KBM-7 (cell line): ENCODE measurements around the gene GNS.

ENCODE experiments used
- DNase-seq: peaks from one replicate; pipeline ENCODE4 v3.0.0-alpha.2; 2015
- in situ Hi-C: fragments of 300-500 bp; cut with MboI; formaldehyde crosslinking; loops from 2 replicates; pipeline ENCODE4 v1.14.3; 2020; ENCODE audit warnings: low sequenced_read_pairs, low pct_unique_long_range_greater_than_20kb, mixed read lengths

GNS gene

DNA sequence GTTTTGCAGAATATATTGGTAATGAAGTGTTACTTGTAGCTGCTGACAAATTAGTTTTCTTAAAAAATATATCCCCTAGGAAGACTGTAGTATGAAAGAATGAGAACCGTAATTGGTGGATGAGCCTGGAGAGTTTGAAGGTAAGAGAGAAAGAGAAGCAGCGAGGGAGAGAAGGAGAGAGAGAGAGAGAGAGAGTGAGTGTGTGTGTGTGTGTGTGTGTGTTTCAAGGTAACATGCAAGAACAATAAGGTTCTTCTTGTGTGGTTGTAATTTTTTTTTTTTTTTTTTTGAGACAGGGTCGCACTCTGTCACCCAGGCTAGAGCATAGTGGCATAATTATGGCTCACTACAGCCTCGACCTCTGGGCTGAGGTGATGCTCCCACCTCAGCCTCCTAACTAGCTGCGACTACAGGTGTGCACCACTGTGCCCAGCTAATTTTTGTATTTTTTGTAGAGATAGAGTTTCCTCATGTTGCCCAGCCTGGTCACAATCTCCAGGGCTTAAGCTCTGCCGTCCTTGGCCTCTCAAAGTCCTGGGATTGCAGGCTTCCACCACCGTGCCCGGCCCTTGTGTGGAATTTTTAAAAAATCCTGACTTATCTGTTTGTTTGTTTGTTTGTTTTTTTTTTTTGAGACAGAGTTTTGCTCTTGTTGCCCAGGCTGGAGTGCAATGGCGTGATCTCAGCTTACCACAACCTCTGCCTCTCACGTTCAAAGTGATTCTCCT lies 75.2 kb downstream of the GNS start:
- DNase-seq, result no peak
- in situ Hi-C loops, result no loop called here

DNA sequence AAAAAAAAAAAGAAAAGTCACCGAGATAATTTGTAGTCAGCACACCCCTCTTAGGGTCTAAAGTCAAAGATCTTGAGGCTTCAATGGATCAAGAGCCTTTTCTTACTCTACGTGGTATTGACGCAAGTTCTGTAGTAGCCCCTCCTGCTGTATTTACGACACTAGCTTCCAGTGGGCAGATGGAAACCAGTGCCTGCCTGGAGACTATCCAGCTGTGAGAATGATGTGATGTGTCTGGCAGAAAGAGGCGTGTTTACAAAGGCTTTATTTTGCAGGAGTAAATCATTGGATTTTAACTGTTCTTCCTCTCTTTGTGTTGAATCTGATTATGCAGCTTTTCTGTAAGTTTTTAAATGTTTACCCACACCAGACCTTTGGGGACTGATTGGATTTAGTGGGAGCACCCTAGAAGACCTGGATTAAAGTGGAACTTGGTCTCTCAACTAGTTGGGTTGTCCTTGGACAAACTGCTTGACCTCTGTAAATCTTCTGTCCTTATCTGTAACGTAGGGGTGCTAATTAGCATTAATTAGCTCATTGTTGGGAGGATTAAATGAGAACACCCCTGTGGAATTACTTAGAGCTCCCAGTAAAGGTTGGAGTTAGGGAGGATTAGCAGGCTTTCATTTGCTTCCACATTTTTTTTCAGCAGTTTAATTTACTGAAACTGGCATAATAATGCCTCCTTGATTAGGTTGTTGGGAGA lies 76.5 kb downstream of the GNS start:
- DNase-seq, result no peak
- in situ Hi-C loops, result no loop called here

DNA sequence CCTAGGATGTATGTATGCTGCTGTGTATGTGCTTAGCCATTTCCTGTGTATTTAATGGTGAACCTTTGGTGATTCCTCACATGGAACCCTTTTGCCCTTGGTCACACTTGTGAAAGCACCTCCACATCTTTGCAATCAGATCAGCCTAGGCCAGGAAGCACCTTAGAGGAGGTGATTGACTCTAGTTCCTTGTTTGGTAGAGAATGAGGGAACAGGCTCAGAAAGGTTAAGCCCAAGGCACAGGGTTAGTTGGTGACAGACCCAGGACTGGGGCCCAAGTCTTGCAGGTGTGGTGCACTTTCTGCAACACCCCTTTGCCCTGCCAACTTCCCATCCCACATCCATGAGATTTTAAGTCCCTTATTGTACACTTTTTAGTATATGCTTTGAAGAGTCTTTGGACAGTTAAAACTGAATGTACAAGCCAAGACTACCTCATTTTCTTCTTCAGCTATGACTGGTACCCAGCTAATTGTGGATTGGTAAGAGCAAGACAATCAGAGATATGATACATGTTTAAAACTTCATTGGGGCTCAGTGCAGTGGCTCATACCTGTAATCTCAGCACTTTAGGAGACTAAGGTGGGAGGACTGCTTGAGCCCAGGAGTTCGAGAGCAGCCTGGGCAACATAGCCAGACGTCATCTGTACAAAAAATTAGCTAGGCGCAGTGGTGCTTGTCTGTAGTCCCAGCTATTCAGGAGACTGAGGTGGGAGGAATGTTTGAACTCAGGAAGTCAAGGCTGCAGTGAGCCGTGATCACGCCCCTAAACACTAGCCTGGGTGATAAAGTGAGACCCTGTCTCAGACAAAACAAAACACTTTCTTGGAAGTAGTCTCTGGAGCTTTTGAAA lies 77.8 kb downstream of the GNS start:
- in situ Hi-C loops, result no loop called here
- DNase-seq, result no peak

DNA sequence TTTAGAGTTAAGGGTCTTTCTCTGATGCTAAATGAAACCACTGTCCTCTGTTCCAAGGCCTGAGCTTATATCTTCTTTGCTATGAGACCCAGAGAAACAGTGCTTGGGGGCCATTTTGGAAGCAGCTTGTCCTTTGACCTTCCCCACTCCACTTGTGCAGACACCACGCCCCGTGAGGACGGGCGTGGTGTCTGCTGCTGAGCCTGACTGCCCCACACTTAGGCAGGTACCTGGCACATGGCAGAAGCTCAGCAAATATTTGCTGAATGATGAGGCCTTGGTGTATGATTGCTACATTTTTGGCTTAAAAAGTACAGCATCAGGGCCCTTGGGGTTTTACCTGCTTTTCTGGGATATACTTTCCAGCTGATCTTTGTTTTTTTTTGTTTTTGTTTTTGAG lies 79.0 kb downstream of the GNS start:
- in situ Hi-C loops, result no loop called here
- DNase-seq, result no peak

DNA sequence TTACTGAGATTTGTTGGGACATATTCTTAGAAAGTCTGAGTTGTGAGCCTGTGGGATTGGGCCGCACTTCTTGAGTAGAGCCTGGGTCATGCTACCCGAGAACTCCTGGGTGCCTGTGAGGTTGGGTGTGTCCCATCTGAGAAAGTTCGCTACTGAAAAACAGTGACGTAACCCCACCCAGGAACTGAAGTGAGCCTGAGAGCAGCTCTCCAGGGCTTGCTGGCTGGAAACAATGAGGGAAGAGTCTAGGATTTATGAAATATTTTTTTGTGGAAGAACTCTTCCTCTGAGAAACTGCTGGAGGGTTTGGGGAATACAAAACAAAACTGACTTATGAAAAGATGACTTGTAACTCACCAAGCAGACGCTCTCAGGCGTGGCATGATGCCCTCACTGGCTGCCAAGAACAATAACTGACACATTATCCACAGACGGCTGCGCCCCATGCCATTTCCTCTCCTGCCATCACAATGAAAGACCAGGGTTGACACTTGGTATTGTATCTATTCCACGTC lies 79.7 kb downstream of the GNS start:
- DNase-seq, result no peak
- in situ Hi-C loops, result no loop called here

DNA sequence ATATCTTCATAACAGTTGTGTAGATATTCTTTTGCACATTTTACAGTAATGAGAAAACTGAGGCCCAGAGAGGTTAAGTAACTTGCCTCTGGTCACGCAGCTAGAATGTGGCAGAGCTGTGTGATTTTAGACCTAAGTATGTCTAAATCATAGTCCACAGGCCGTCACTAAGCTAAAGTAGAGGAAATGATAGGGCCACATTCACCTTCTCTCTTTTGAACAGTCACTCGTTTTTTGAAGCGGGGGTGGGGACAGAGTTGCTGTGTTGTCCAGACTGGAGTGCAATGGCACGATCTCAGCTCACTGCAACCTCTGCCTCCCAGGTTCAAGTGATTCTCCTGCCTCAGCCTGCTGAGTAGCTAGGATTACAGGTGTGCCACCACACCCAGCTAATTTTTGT lies 80.4 kb downstream of the GNS start:
- in situ Hi-C loops, result no loop called here

DNA sequence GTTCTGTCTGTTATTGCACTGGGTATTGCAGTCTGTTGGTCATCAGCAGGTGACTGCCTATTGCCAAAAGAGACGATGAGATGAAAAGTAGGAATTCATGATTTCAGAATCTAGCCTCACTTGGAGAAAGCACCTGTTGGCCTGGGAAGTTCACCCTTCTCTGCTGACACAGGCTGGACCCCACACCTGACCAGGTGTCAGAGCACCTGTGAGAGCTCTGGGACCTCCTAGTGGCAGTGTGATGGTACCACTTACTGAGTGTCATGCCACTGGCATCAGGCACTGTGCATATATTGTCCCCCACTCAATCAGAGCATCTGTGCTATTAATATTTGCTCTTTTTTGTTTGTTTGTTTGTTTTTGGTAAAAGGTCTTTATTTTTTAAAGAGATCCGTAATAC lies 81.0 kb downstream of the GNS start:
- no peak for DNase-seq
- in situ Hi-C loops, result no loop called here

More for the DNA sequence above, 80.4 kb downstream of the GNS start:
- no peak for DNase-seq

DNA sequence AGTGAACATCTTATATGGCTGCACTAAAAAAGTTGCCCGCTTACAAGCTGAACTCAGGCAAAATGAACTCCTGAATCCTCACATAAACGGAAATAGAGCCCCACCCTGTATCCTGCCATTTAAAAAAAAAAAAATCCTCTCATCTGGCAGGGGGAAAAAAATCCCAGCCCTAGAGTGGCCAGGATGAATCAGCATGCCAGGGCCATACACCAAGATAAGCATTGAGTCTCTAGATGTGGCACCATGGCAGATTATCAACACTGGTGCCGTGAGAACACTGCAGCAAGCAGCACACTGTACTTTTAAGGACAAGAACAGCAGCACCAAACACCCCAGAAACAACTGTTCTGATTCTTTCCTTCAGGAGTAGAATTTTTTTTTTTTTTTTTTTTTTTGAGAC lies 83.4 kb downstream of the GNS start:
- no peak for DNase-seq
- in situ Hi-C loops, result no loop called here

DNA sequence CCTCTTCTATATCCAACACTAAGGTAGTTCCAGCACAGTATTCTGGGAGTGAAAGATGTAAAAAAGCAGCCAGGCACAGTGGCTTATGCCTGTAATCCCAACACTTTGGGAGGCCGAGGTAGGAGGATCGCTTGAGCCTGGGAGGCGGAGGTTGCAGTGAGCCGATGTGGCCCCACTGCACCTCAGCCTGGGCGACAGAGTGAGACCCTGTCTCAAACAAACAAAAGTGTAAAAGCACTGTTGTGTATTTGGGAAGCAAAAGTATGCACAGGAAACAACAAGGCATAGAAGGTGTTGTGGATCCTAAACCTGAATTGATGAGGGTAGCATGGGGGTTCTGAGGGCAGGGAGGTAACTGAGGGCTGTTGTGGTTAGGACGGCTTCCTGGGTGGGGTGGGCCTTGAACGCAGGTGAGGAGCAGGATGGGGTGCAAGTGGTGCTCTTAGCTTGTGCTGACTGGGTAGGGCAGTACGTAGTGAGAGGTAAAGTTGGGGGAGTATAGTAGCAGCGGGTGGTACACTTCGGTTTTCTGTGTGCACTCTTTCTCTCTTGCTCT lies 84.8 kb downstream of the GNS start:
- DNase-seq, result no peak
- in situ Hi-C loops, result no loop called here

DNA sequence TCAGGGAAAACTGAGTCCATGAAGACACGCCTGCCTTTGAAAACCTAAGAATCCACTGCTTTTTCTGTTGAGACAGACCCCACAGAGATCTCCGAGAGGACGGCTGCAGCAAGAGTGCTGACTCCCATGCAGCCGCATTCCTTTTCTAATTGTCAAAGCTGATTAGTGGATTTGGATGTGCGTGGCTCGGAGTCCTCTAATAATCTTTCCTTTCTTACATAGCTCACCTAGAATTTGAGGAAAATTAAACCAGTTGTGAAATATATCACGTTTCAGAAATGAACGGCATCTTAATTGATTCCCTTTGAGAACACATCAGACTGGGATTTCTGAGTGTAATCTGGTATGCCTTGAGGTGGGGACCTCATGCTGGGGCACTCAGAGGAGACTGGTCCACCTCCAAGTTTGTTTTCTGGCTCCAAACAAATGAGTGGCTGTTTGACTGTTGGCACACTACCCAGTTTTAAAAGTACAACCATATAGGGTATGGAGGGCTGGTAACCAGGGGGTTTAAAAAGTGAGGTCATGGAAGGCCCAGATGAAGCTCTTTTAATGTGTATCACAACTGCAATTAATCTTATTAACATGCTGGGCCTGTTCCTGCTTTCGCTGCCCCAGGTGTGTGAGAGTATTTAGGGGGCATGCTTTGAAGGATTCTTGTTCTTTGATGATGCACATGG lies 85.6 kb downstream of the GNS start:
- no peak for DNase-seq
- in situ Hi-C loops, result no loop called here

DNA sequence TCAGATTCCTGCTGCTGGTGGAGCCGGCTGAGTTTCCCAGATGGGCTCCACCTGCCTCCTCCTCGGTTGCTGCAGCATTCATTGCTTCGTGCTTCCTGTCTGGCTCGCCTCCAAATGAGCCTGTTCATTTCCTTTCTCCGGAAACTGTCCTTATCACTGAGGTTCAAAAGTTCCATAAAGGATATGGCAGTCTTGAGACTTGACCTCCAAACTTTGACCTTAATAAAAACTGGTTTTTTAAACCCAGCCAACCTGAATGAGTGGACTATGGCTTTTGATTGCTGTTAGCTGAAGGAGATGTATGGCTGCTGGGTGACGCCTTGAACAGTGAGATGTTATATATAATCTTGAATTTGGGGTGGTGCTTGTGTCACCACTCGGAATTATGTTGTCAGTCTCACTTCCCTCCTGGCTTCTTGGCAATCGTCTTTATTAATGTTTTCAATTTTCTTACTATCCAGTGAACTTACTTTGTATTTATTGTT lies 86.2 kb downstream of the GNS start:
- DNase-seq, result peak; percentile 68
- in situ Hi-C loops, result no loop called here

DNA sequence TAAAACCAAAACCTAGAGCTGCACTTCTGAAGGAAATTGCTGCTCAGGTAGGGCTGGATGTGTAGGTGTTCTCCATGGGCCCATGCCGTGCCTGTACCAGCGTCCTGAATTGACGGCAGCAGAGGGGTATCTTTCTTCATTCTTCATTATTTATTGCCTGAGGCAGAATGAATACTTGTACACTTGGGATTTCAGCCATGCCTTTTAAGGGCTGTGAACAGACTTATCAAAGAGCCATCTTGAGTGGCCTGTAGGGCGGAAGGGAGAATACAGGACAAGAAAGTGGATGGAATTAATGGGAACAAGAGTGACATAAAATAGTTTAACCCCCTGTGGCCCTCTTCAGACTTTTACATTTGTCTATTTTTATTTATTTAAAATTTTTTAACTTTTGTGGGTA lies 87.5 kb downstream of the GNS start:
- in situ Hi-C loops, result no loop called here
- DNase-seq, result no peak

DNA sequence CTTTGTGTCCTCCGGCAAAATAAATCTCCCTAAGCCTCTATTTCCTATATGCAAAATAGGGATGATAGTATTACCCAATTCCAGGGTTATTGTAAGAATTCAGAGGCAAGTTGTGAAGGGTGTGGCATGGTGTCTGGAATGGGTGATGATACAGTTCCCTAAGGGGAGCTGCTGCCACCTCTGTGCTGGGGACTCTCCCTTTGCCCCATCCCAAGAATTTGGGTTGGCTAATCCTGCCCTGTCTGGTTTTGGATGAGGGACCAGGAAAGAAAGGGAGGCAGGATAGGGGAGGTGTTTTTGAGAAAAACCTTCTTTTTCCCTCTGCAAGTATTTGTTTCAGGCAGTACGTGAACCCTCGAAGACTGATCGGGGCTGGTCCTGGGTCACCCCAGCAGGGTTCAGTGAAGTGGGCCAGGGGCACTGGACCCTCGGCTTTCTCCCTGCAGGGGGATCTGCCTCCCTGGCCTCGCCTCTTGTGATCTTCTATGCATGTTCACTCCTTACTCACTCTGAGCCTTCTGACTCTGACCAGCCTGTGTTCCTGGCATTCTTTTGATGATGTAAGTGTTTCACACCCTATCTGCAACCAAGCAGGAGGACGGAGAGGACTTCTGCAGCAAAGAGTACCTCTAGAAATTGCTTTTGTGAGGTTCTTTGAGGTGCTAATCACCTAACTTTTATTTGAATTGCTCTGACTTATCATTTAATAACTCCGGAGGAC lies 88.1 kb downstream of the GNS start:
- in situ Hi-C loops, result no loop called here
- no peak for DNase-seq

DNA sequence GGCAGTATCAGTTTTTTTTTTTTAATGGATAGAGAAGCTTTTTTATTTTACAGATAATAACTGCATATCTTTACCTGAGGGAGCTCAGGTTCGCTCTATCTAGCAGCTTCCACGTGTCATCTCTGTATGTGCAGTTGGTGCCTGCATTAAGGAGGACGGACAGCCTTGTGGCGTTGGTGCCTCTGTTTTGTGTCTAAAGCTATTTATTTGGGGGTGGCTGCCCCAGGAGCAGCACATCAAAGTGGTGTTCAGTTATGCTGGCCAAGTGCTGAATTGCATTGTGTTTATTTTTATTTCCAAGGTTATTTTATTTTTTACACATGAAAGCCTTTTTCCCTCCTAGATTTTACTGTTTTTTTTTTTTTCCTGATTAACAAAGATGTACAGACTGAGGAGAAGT lies 89.2 kb downstream of the GNS start:
- in situ Hi-C loops, result no loop called here
- DNase-seq, result no peak

DNA sequence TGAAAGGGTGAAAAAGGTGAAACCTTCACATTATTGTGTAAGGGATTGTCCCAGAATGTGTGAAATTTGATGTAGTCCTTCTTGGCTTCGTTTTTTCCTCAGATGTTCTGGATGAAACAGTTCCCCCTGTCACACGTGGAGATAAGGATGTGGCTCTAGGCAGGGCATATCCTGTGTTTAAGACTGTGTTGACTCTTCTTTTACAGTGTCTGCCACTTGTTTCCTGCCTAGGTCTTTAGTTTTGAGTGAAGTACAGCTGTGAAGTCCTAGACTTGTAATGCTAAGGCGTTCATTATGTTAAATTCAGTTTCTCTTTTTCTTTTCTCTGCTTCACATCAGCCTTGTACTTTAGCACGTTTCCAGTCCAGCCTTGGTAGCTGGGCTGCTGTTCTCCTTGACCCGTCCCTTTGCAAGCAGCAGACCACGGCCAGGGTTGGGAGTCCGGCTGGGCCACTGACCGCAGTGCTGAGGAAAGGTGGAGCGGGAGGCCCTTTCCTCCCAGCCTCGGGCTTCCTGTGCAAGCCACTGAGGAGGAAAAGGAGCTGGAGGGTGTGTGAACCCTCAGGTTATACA lies 89.8 kb downstream of the GNS start:
- DNase-seq, result peak; percentile 83
- in situ Hi-C loops, result no loop called here

DNA sequence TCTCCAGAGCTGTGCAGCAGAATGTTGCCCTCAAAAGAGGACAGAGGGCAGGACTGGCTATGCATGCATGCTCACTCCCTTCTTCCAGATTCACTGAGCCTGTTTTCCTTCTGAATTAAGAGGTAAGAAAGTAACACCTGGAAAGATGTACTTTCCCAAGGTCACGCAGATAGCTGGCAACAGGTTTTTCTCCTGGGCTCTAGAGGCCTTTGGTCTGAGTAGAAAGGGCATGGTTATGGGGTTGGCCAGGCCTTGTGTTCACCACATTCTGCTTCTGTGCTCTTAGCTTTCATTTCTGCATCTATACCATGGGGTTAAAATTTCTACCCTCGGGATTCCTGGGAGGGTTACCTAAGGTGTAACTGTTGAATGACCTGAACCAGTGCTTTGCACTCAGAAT lies 91.4 kb downstream of the GNS start:
- in situ Hi-C loops, result no loop called here
- DNase-seq, result no peak

DNA sequence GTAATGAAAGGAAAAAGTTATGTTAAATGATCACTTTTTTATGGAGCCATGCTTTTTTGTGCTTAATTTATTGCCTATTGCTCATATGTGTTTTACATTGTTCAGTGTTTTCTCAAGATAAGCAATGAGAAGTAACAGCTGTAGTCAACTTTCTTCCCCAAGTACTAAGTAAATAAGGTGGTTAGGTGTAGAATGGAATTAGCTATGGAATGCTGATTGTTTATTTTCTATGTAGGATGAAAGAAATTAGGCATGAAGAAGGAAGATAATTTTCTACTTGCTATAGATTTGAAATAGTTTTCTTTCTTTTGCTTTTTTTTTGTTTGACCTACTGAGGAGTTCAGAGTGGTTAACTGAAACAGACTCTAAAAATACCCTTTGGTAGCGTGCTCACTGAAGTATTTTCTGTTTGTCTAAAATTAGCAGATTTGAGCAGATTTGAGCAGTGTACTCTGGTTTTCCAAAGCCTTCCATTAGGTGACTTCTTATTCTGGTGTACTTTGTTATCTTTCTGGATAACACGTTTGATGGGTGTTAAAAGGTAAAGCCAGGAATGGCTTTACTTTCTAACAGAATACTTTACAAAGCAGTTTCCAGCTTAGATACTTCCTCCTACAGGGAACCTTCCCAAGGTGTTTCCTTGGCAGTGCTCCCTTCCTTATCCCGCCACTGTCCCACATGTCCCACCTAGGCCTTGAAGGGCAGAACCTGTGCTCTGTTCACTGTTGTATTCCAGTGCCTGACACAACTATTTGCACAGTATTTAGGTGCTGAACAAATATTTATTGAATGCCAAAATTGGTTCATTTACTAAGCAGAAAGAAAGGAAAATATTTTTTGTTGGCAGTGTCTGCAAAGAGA lies 92.9 kb downstream of the GNS start:
- in situ Hi-C loops, result no loop called here

More for the DNA sequence above, 92.9 kb downstream of the GNS start:
- no peak for DNase-seq
